Adrenal gland (tissue), 12 donors: ENCODE results near the gene DNMT1. TPM values are rescaled to one million over a fixed set of nuclear protein-coding genes. Genes with fewer than 3 reads are reported as not detected.

Source experiments
- DNase-seq, 7 donors: peaks; one replicate each; pipeline ENCODE4 v3.0.0-alpha.2; 2019 to 2020
- H3K27ac ChIP-seq, 5 donors: fragments of 200-600 bp; sonication (generic) in 4 of 5; 1 replicate in 3 of 5; 2 replicates in 2 of 5; pipeline versions ENCODE4 v1.5.1 to v1.8.0; 2016 to 2020; ENCODE audit warnings: mild to moderate bottlenecking in 1 of 5
- H3K27me3 ChIP-seq: fragments of 200-600 bp; 2 replicates; pipeline ENCODE4 v1.8.0; 2021
- H3K36me3 ChIP-seq, 2 donors: fragments of 200-600 bp; replicated peaks in 1 of 2; 1 replicate in 1 of 2; 2 replicates in 1 of 2; pipeline versions ENCODE4 v1.5.1 to v1.8.0; 2018 to 2022
- H3K4me1 ChIP-seq, 2 donors: fragments of 200-600 bp; replicated peaks in 1 of 2; 1 replicate in 1 of 2; 2 replicates in 1 of 2; pipeline versions ENCODE4 v1.5.1 to v1.8.0; 2018 to 2021
- H3K4me3 ChIP-seq, 4 donors: fragments of 200-600 bp; sonication (generic) in 3 of 4; one replicate each; pipeline ENCODE4 v1.5.1; 2016 to 2018
- H3K9me3 ChIP-seq, 3 donors: fragments of 200-600 bp; sonication (generic) in 1 of 3; replicated peaks in 1 of 3; 1 replicate in 2 of 3; 2 replicates in 1 of 3; pipeline versions ENCODE4 v1.5.1 to v1.8.0; 2016 to 2021
- POLR2A ChIP-seq, 2 donors: fragments of 450-650 bp; IDR thresholded peaks; one replicate each; pipeline ENCODE4 v1.6.1; 2017; ENCODE audit warnings: antibody characterized with exemption in 2 of 2, mild to moderate bottlenecking in 2 of 2, moderate library complexity in 1 of 2
- WGBS, 4 donors: extraction: QIAGEN DNeasy Blood & Tissue Kit in 2 of 4; methylation state at CpG; one replicate each; pipeline versions ENCODE4 v1.1.5 to v1.1.7; 2013 to 2017; 5-methylcytosine and 5-hydroxymethylcytosine counted together
- intact Hi-C, 2 donors: fragments of 100-400 bp; cut with DNase I; formaldehyde crosslinking; loops; one replicate each; pipeline versions ENCODE4 v1.14.1 to v1.15.0; 2022 to 2023
- polyA plus RNA-seq, 3 donors: library from polyadenylated mRNA; stranded (reverse); fragments of 200-250 nt in 2 of 3; fragments of 350-450 nt in 1 of 3; fragmentation: Illumina TruSeq in 1 of 3; extraction: RNeasy Lipid Tissue Mini Kit (QIAGEN cat#74804) in 1 of 3; gene quantifications; one replicate each; pipeline ENCODE4 v1.2.3, GENCODE V29; 2013 to 2014
- total RNA-seq, 9 donors: library from RNA; depleted of rRNA in 4 of 9; stranded (reverse); fragments of >200 nt in 4 of 9; fragments of 120-200 nt in 1 of 9; fragmentation: NEBNext Ultra II Directional in 1 of 9; extraction: Animal tissue kit (Norgen Biotek cat#: 25700) in 1 of 9; gene quantifications; one replicate each; pipeline versions ENCODE4 v1.1.0 to v1.2.4, GENCODE V29; 2013 to 2023
- TF ChIP-seq, protein P1 (sequence below), 6 experiments: fragments of 450-650 bp in 4 of 6; fragments of 200-600 bp in 2 of 6; sonication (generic) in 1 of 6; IDR thresholded peaks; 1 replicate in 5 of 6; 2 replicates in 1 of 6; pipeline versions ENCODE4 v1.5.1 to v1.8.0; 2016 to 2021; ENCODE audit warnings: antibody characterized with exemption in 6 of 6, mild to moderate bottlenecking in 2 of 6, moderate library complexity in 1 of 6
- donor health status: healthy with polysubstance abuse.
- donor health status: Bipolar disorder and iron deficiency.
- donor health status: DM: yes; HTN: yes; CAD: no.
- donor health status: DM: no; HTN: no; CAD: no.
- donor health status: DM: no; HTN: no; CAD: no.
- donor health status: DM: yes; HTN: yes; CAD: no.

Gene DNMT1
- total and polyA plus RNA-seq, 12 donors = 23.6 to 49.7 (median 36.1) TPM

GRCh38 chr19:10136936-10137335 lies 57.8 kb downstream of the DNMT1 start:
- TF ChIP-seq, protein P1, sequence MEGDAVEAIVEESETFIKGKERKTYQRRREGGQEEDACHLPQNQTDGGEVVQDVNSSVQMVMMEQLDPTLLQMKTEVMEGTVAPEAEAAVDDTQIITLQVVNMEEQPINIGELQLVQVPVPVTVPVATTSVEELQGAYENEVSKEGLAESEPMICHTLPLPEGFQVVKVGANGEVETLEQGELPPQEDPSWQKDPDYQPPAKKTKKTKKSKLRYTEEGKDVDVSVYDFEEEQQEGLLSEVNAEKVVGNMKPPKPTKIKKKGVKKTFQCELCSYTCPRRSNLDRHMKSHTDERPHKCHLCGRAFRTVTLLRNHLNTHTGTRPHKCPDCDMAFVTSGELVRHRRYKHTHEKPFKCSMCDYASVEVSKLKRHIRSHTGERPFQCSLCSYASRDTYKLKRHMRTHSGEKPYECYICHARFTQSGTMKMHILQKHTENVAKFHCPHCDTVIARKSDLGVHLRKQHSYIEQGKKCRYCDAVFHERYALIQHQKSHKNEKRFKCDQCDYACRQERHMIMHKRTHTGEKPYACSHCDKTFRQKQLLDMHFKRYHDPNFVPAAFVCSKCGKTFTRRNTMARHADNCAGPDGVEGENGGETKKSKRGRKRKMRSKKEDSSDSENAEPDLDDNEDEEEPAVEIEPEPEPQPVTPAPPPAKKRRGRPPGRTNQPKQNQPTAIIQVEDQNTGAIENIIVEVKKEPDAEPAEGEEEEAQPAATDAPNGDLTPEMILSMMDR (IDR thresholded peaks at IDR 0.05) = no peak
- TF ChIP-seq POLR2A (IDR thresholded peaks at IDR 0.05) = no peak
- H3K4me1 ChIP-seq = no peaks in the 10 kb centered on the region
- H3K4me3 ChIP-seq = no peak overlapping the region
- H3K36me3 ChIP-seq = peaks cover 0 to 93% of the 10 kb centered on the region in 2 donors
- no peak for DNase-seq
- intact Hi-C loops = no loop called here
- no peaks in the 10 kb centered on the region for H3K27me3 ChIP-seq
- no peak overlapping the region for H3K27ac ChIP-seq
- no peaks in the 10 kb centered on the region for H3K9me3 ChIP-seq
- WGBS, 4 donors = 96 to 100% (median 98%) methylated on average over 2 to 14 of the region's 14 CpGs

DNA sequence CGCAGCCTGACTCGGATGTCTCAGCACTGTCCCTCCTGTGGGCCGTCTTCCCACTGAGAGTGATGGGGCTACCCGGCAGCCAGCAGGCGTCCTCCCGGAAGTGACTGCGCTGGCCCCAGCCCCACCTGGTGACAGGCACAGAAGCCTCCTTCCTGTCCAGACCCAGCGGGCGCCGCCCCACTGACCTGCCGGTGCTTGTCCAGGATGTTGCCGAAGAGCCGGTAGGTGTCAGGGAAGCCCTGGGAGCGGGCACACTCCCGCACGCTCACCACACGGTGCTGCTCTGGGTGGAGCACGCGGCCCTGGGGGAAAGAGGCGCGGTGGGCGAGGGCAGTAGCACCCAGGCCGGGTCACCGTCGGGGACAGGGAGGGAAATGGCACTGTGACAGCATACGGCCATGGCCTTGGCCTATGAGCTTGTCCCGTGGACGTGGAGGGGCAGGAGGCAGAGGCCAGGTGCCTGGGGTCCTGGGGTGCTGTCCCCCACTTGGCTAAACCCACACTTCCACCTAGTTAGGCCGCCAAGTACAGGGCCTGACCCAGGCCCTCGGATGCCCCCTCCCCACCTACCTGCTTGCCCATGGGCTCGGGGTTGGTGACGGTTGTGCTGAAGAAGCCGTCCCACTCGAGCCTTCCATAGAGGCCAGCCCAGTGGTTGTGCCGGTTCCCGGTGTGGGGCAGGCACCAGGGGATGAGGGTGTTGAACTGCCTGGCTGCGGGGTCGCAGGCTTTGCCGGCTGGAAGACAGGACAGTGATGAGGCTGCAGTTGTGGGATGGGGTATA lies 59.0 kb downstream of the DNMT1 start:
- intact Hi-C loops = no loop called here
- Histone ChIP-seq H3K27ac (no peak overlapping the region), H3K9me3 (no peaks in the 10 kb centered on the region), H3K36me3 (peaks cover 0 to 81% of the 10 kb centered on the region in 2 donors), H3K4me3 (no peak overlapping the region), H3K27me3 (no peaks in the 10 kb centered on the region), H3K4me1 (no peaks in the 10 kb centered on the region)
- WGBS, 4 donors = 91 to 95% (median 92%) methylated on average over 11 to 39 of the region's 39 CpGs
- TF ChIP-seq POLR2A (IDR thresholded peaks at IDR 0.05) = no peak
- TF ChIP-seq, protein P1 (IDR thresholded peaks at IDR 0.05) = no peak
- no peak for DNase-seq

- no peaks in the 10 kb centered on the region for H3K27me3 ChIP-seq
- no peak for DNase-seq
- TF ChIP-seq, protein P1 (IDR thresholded peaks at IDR 0.05) = no peak
- no peak for TF ChIP-seq POLR2A (IDR thresholded peaks at IDR 0.05)
- H3K36me3 ChIP-seq = peaks cover 0 to 64% of the 10 kb centered on the region in 2 donors
- intact Hi-C loops = no loop called here
- no peak overlapping the region for H3K27ac ChIP-seq
- no peaks in the 10 kb centered on the region for H3K9me3 ChIP-seq
- H3K4me1 ChIP-seq = no peaks in the 10 kb centered on the region
- no peak overlapping the region for H3K4me3 ChIP-seq
- 96 to 97% (median 96%) methylated on average over 6 to 9 of the region's 9 CpGs; no CpG with 5 or more reads in 1 of the 4 donors for WGBS, 4 donors
These were observed 60.7 kb downstream of the DNMT1 start for GRCh38 chr19:10134040-10134439.

- H3K4me3 ChIP-seq = no peak overlapping the region
- H3K4me1 ChIP-seq = no peaks in the 10 kb centered on the region
- no peak for DNase-seq
- intact Hi-C loops = no loop called here
- no peaks in the 10 kb centered on the region for H3K27me3 ChIP-seq
- H3K36me3 ChIP-seq = peaks cover 0 to 61% of the 10 kb centered on the region in 2 donors
- no peak for TF ChIP-seq POLR2A (IDR thresholded peaks at IDR 0.05)
- TF ChIP-seq, protein P1 (IDR thresholded peaks at IDR 0.05) = no peak
- 92 to 96% (median 93%) methylated on average over 11 of the region's 11 CpGs for WGBS, 4 donors
- no peaks in the 10 kb centered on the region for H3K9me3 ChIP-seq
- H3K27ac ChIP-seq = no peak overlapping the region
These were observed 61.2 kb downstream of the DNMT1 start for GRCh38 chr19:10133596-10133995.
